C4-2B (cell line): Measurements from ENCODE around the gene NFAM1.

ENCODE experiments used
- ZFX ChIP-seq: fragments of 450-650 bp; IDR thresholded peaks from 2 replicates; pipeline ENCODE4 v1.6.1; 2017
- TF ChIP-seq, protein P1 (sequence below): fragments of 450-650 bp; conservative IDR thresholded peaks from 2 replicates; pipeline ENCODE4 v1.5.1; 2017; ENCODE audit warnings: mild to moderate bottlenecking

DNA sequence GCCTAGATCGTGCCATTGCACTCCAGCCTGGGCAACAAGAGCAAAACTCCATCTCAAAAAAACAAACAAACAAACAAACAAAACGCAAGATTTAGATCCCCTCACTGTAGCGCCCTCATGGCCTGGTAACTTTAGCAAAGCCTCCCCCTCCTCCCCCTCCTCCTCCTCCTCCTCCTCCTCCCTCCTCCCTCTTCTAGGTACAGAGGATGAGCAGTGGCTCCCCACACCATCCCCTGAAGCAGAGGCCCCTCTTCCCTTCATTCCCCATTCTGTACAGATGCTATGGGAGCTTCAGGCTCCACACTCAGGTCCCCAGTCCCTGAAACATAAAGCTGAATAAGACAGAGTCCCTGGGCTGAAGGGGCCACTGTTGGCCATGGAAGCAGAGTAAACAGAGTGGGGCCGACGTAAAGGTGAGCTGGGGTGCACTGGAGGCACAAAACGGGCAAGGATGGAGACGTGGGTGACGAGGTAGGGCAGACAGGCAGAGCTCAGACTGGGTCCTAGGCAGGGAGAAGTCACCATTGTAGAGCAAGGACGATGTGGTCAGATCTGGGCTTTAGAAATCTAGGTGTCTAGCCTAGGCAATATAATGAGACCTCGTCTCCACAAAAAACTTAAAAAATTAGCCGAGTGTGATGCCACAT lies 19.4 kb upstream of the NFAM1 start:
- TF ChIP-seq, protein P1, sequence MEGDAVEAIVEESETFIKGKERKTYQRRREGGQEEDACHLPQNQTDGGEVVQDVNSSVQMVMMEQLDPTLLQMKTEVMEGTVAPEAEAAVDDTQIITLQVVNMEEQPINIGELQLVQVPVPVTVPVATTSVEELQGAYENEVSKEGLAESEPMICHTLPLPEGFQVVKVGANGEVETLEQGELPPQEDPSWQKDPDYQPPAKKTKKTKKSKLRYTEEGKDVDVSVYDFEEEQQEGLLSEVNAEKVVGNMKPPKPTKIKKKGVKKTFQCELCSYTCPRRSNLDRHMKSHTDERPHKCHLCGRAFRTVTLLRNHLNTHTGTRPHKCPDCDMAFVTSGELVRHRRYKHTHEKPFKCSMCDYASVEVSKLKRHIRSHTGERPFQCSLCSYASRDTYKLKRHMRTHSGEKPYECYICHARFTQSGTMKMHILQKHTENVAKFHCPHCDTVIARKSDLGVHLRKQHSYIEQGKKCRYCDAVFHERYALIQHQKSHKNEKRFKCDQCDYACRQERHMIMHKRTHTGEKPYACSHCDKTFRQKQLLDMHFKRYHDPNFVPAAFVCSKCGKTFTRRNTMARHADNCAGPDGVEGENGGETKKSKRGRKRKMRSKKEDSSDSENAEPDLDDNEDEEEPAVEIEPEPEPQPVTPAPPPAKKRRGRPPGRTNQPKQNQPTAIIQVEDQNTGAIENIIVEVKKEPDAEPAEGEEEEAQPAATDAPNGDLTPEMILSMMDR: no peak
- TF ChIP-seq ZFX: no peak
